Gastroesophageal sphincter (tissue), 4 donors: ENCODE measurements around the gene MUS81. TPM values are rescaled to one million over a fixed set of nuclear protein-coding genes. Genes with fewer than 3 reads are reported as not detected.

ENCODE experiments used
- ATAC-seq: fragments of 150-250 bp; one replicate; pipeline ENCODE4 v1.9.1; 2016; ENCODE audit warnings: mild to moderate bottlenecking, moderate library complexity
- H3K27ac ChIP-seq, 4 donors: fragments of 200-600 bp; sonication (generic) in 3 of 4; 1 replicate in 3 of 4; 2 replicates in 1 of 4; pipeline ENCODE4 v1.5.1; 2016 to 2019
- H3K27me3 ChIP-seq: fragments of 200-600 bp; sonication (generic); one replicate; pipeline ENCODE4 v1.5.1; 2019
- H3K36me3 ChIP-seq, 2 donors: fragments of 200-600 bp; sonication (generic); one replicate each; pipeline ENCODE4 v1.5.1; 2019; ENCODE audit warnings: control low read depth in 1 of 2
- H3K4me1 ChIP-seq, 3 donors: fragments of 200-600 bp; sonication (generic); 1 replicate in 2 of 3; 2 replicates in 1 of 3; pipeline ENCODE4 v1.5.1; 2016 to 2019; ENCODE audit warnings: control low read depth in 2 of 3
- H3K4me3 ChIP-seq, 2 donors: fragments of 200-600 bp; sonication (generic); one replicate each; pipeline ENCODE4 v1.5.1; 2019; ENCODE audit warnings: mild to moderate bottlenecking in 1 of 2, moderate library complexity in 1 of 2
- H3K9me3 ChIP-seq, 3 donors: fragments of 200-600 bp; sonication (generic); one replicate each; pipeline ENCODE4 v1.5.1; 2017 to 2019; ENCODE audit warnings: control low read depth in 2 of 3
- EP300 ChIP-seq: sonication (generic); formaldehyde crosslinking; IDR thresholded peaks from one replicate; pipeline ENCODE4 v1.6.1; 2017; ENCODE audit warnings: antibody characterized with exemption, mild to moderate bottlenecking
- POLR2A ChIP-seq, 2 donors: fragments of 450-650 bp; IDR thresholded peaks; one replicate each; pipeline ENCODE4 v1.6.1; 2017; ENCODE audit warnings: antibody characterized with exemption in 2 of 2, mild to moderate bottlenecking in 2 of 2, moderate library complexity in 1 of 2
- POLR2AphosphoS5 ChIP-seq: sonication (generic); formaldehyde crosslinking; IDR thresholded peaks from one replicate; pipeline ENCODE4 v1.6.1; 2017; ENCODE audit warnings: antibody characterized with exemption
- WGBS, 2 donors: methylation state at CpG; one replicate each; pipeline ENCODE4 v1.1.5; 2018; ENCODE audit warnings: low coverage in 1 of 2; 5-methylcytosine and 5-hydroxymethylcytosine counted together
- total RNA-seq, 4 donors: library from RNA; depleted of rRNA; stranded (reverse); fragments of >200 nt; gene quantifications; one replicate each; pipeline ENCODE4 v1.1.0, GENCODE V29; 2016
- TF ChIP-seq, protein P1 (sequence below), 4 experiments: fragments of 200-600 bp in 2 of 4; fragments of 450-650 bp in 2 of 4; sonication (generic) in 1 of 4; IDR thresholded peaks; one replicate each; pipeline ENCODE4 v1.5.1; 2017 to 2019; ENCODE audit warnings: antibody characterized with exemption in 4 of 4, mild to moderate bottlenecking in 2 of 4, moderate library complexity in 2 of 4

The MUS81 gene
- total RNA-seq, 4 donors from 2014 or later = 37.2 to 71.7 (median 60.8) TPM

DNA sequence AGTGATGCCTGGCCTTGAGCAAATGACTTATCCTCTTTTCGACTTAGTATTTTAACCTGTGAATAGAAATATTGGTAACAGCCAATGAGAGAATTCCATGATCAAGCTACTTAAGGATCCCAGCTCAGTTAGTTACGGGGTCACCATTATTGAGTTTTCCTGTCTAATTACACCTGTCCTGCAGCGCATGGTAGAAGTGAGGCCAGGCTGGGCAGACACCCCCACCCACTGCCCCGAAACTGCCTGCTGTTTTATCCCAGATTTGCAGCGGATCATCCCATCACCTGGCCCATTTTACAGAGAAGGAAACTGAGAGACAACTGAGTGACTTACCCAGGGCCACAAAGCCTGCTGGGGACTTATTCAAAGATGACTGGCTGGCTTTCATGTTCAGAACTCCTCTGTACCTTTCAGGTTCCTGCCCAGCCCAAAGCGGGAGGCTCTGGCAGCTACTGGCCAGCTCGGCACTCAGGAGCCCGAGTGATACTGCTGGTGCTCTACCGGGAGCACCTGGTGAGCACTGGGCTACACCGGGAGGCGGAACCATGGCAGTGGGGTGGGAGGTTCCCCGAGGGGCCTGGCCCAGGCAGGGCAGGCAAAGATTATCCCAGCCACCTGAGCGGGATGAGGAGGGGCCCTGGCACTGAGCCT, 1.4 kb downstream of the MUS81 start:
- no peak for ATAC-seq

DNA sequence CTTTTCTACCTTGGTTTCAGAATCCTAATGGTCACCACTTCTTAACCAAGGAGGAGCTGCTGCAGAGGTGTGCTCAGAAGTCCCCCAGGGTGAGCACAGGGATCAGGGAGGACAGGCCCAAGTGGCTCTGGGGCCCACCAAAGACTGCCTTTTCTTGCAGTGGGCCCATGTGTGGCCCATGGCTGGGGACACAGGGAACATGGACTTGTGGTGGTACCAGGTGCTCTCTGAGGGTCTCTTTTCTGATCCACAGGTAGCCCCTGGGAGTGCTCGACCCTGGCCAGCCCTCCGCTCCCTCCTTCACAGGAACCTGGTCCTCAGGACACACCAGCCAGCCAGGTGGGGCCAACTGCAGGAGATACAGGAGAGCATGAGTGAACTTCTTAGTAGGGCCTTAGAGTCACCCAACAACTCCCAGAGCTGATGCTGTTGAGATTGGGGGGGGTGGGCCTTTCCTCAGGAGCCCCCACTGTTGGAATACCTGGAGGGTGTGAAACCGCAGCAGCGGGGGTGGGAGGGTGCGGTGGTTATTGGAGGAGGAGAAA, 2.0 kb downstream of the MUS81 start:
- peaks cover 0 to 62% (median 15%) of the 10 kb centered on the region in 3 donors for H3K4me1 ChIP-seq
- peak overlapping the region in 3 of 4 donors; percentile 90 to 99 (median 97) for H3K27ac ChIP-seq
- WGBS, 2 donors = no CpG with 5 or more reads among the region's 5 CpGs
- no peak for ATAC-seq
- peaks cover 0 to 57% of the 10 kb centered on the region in 2 donors for H3K36me3 ChIP-seq
- no peaks in the 10 kb centered on the region for H3K9me3 ChIP-seq
- H3K4me3 ChIP-seq = peak overlapping the region in 1 of 2 donors; percentile 95
- no peaks in the 10 kb centered on the region for H3K27me3 ChIP-seq
- TF ChIP-seq, protein P1, sequence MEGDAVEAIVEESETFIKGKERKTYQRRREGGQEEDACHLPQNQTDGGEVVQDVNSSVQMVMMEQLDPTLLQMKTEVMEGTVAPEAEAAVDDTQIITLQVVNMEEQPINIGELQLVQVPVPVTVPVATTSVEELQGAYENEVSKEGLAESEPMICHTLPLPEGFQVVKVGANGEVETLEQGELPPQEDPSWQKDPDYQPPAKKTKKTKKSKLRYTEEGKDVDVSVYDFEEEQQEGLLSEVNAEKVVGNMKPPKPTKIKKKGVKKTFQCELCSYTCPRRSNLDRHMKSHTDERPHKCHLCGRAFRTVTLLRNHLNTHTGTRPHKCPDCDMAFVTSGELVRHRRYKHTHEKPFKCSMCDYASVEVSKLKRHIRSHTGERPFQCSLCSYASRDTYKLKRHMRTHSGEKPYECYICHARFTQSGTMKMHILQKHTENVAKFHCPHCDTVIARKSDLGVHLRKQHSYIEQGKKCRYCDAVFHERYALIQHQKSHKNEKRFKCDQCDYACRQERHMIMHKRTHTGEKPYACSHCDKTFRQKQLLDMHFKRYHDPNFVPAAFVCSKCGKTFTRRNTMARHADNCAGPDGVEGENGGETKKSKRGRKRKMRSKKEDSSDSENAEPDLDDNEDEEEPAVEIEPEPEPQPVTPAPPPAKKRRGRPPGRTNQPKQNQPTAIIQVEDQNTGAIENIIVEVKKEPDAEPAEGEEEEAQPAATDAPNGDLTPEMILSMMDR (IDR thresholded peaks at IDR 0.05) = no peak
- no peak for TF ChIP-seq POLR2AphosphoS5
- no peak for TF ChIP-seq EP300
- TF ChIP-seq POLR2A (IDR thresholded peaks at IDR 0.05) = no peak

More for the DNA sequence above, 1.4 kb downstream of the MUS81 start:
- Histone ChIP-seq H3K4me3 (peak overlapping the region; percentile 61 to 95), H3K27ac (peak overlapping the region in 3 of 4 donors; percentile 90 to 99 (median 97)), H3K4me1 (peaks cover 0 to 61% (median 15%) of the 10 kb centered on the region in 3 donors), H3K36me3 (peaks cover 0 to 51% of the 10 kb centered on the region in 2 donors), H3K27me3 (no peaks in the 10 kb centered on the region), H3K9me3 (no peaks in the 10 kb centered on the region)
- 63 to 72% methylated on average over 2 to 4 of the region's 13 CpGs for WGBS, 2 donors
- TF ChIP-seq, protein P1 (IDR thresholded peaks at IDR 0.05) = no peak
- no peak for TF ChIP-seq POLR2AphosphoS5
- TF ChIP-seq EP300 = no peak
- no peak for TF ChIP-seq POLR2A (IDR thresholded peaks at IDR 0.05)

DNA sequence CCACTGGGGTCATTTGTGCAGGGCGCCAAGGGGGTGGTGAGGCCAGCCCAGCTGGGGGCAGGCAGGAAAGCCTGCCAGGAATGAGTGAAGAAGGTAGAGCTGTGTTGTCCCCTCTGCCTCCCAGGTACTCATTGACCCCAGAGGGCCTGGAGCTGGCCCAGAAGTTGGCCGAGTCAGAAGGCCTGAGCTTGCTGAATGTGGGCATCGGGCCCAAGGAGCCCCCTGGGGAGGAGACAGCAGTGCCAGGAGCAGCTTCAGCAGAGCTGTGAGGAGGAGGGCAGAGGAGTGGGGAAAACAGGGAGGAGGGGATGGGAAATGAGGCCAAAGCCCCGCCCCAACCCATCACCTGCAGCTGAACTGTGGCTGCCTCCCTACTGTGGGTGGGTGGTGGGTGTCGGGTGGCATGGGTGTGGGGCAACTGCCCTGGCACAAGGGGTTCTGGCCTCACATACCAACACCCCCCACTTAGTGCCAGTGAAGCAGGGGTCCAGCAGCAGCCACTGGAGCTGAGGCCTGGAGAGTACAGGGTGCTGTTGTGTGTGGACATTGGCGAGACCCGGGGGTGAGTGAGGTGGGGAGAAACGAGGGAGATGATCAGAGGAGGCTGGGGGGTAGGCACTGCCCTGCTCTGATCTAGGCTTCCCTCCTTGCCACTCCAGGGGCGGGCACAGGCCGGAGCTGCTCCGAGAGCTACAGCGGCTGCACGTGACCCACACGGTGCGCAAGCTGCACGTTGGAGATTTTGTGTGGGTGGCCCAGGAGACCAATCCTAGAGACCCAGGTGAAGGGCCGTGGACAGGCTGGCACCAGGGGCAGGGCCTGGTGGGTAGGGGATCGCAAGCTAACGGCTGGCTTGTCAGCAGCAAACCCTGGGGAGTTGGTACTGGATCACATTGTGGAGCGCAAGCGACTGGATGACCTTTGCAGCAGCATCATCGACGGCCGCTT, 3.0 kb downstream of the MUS81 start:
- Histone ChIP-seq H3K4me3 (no peak overlapping the region), H3K27me3 (no peaks in the 10 kb centered on the region), H3K9me3 (no peaks in the 10 kb centered on the region), H3K36me3 (peaks cover 0 to 67% of the 10 kb centered on the region in 2 donors), H3K4me1 (peaks cover 0 to 72% (median 15%) of the 10 kb centered on the region in 3 donors), H3K27ac (peak overlapping the region in 3 of 4 donors; percentile 49 to 97 (median 90))
- ATAC-seq = no peak
- 62 to 84% methylated on average over 3 to 7 of the region's 24 CpGs for WGBS, 2 donors
- no peak for TF ChIP-seq POLR2AphosphoS5
- TF ChIP-seq, protein P1 (IDR thresholded peaks at IDR 0.05) = no peak
- TF ChIP-seq EP300 = no peak
- no peak for TF ChIP-seq POLR2A (IDR thresholded peaks at IDR 0.05)

DNA sequence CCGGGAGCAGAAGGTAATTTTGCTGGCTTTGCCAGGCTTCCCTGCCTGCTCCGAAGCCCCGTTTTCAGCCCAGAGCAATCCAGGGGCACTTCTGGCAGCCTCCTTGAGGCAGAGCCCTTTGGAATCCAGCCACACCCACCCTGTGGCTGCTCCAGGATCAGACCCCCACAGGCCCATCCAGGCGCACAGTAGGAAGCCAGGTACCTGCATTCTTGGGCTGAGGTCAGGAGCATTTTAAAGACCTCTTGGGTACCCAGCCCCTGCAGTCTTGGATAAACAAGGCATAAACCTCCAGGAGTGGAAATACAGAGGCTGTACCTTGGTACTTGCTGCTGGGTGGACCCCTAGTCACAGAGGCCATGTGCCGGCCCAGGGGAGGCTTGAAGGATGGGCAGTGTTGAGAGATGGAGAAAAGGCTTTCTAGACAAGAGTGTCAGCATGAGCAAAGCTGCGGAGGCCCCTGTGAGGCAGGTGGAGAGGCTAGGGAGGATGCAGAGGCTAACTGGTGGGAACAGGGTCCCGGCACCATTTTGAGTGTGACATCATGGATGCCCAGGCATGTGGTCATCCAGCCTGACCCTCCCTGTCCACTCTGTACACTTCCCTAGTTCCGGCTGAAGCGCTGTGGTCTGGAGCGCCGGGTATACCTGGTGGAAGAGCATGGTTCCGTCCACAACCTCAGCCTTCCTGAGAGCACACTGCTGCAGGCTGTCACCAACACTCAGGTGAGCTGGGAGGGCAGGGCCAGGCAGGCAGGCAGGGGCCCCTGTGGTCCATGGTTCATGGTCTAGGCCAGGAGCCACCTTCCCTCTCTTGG, 3.9 kb downstream of the MUS81 start:
- peak overlapping the region in 3 of 4 donors; percentile 31 to 97 (median 49) for H3K27ac ChIP-seq

More for the DNA sequence above, 3.9 kb downstream of the MUS81 start:
- peaks cover 0 to 75% of the 10 kb centered on the region in 2 donors for H3K36me3 ChIP-seq
- ATAC-seq = no peak
- WGBS, 2 donors = 50 to 65% methylated on average over 2 to 5 of the region's 12 CpGs
- no peak overlapping the region for H3K4me3 ChIP-seq
- TF ChIP-seq POLR2A (IDR thresholded peaks at IDR 0.05) (no peak), EP300 (no peak), POLR2AphosphoS5 (no peak)
- TF ChIP-seq, protein P1 (IDR thresholded peaks at IDR 0.05) = no peak
- H3K9me3 ChIP-seq = no peaks in the 10 kb centered on the region
- H3K27me3 ChIP-seq = no peaks in the 10 kb centered on the region
- peaks cover 0 to 67% (median 15%) of the 10 kb centered on the region in 3 donors for H3K4me1 ChIP-seq
